CMK (cell line): ENCODE measurements around the gene PPP1R12A.

Experiments
- DNase-seq: peaks from one replicate; pipeline ENCODE4 v3.0.0-alpha.2; 2010; ENCODE audit warnings: low read depth

Gene PPP1R12A

GRCh38 chr12:79935624-79936345 lies 888 bp upstream of the PPP1R12A start:
- DNase-seq = no peak

DNA sequence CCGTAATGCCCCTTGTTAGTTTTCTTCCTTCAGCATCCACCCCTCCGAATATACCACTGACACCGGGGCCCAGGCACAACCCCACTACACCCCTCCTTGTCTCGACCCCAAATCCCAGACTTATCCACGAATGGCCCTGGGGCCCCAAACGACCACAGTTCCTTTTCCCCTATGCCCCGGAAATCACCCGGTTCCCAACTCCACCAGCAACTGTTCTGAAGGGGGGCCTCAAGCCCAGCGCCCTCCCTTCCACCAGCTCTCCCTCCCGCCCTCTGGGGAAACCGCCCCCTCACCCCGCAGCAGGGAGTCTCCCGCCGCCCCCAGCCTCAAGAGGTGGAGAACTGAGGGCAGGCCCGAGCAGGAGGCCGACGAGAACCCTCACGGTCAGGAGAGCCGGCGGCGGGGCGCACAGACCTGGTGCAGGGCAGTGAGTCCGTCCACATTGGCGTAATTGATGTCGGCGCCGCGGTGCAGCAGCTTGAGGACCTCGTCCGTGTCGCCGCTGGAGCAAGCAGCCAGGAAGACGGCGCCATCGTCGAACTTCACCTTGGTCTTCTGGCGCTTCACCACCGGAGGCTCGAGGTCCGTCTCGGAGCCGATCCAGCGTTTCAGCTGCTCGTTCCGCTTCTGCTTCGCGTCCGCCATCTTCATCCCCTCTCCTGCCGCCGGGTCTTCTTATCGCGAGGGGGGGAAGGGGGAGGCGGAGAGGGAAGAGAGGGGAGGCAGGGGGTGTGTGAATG lies 446 bp downstream of the PPP1R12A start:
- peak; percentile 15 for DNase-seq

GRCh38 chr12:79933532-79934264 lies 1.2 kb downstream of the PPP1R12A start:
- DNase-seq = no peak

DNA sequence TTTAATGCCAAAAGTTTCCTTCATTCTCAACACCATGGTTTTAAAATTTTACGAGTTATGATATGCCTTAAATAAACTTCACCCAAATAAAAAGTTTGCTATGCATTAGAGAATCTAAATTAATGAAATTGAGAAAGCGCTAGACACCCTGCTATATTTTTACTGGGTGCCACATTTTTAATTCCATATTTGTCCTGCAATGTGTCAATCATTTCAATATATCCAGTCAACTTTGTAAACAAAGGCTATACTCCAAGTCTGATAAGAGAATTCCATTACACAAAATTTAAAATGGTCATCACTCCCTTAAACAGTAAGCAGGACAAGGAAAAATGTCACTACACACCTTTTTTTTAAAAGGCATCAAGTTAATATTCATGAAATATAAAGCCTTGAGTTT lies 1.9 kb downstream of the PPP1R12A start:
- no peak for DNase-seq

GRCh38 chr12:79932357-79932756 lies 2.5 kb downstream of the PPP1R12A start:
- DNase-seq = no peak

GRCh38 chr12:79929065-79929464 lies 5.8 kb downstream of the PPP1R12A start:
- no peak for DNase-seq

- no peak for DNase-seq
Observed at GRCh38 chr12:79927772-79928474, 7.0 kb downstream of the PPP1R12A start.

GRCh38 chr12:79926951-79927350 lies 7.9 kb downstream of the PPP1R12A start:
- DNase-seq = no peak

DNA sequence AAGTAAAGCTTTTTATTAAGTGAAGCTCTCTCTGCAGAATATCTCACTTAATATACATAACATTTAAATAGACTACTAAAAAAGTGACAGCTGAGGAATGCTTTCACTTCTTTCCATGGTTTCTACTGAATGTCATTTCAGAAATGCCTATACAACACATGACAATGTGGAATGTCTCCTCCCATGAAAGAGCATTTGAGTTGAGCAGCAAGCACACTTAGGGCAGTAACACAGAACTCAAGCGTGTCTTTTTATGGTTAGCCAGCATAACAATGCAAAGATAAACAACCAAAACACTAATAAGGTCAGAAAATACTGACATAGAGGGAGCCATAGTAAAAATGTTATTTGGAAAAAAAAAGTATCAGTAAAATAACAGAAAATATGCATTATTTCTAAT lies 9.4 kb downstream of the PPP1R12A start:
- DNase-seq = no peak

DNA sequence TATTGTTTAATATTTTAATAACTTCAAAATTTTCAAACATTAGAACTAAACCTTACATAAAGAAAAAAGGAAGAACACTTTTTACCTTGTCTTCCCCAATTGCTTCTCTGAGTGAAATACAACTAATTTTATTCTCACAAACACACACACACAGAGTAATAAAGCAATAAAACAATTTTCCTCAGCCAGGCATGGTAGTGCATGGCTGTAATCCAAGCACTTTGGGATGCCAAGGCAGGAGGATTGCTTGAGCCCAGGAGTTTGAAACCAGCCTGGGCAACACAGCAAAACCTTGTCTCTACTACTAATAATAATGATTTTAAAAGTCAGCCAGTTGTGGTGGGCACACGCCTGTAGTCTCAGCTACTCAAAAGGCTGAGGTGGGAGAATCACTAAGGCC lies 13.1 kb downstream of the PPP1R12A start:
- no peak for DNase-seq

- no peak for DNase-seq
Observed at GRCh38 chr12:79920421-79921238, 14.3 kb downstream of the PPP1R12A start.

DNA sequence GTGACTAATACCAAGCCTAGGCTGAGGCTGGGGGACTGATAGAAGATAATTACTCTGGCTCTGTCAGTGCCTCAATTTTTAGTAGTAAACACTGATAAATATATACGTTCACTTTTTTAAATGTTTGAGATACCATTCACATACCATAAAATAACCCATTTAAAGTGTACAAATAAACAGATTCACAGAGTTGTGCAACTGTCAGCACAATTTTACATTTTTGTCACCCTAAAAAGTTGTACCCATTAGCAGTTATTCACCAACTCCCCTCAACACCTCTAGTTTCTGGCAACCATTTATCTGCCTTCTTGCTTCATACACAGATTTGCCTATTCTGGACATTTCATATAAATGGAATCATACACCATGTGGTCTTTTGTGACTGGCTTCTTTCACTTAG lies 15.1 kb downstream of the PPP1R12A start:
- no peak for DNase-seq

GRCh38 chr12:79916826-79917225 lies 18.1 kb downstream of the PPP1R12A start:
- no peak for DNase-seq

DNA sequence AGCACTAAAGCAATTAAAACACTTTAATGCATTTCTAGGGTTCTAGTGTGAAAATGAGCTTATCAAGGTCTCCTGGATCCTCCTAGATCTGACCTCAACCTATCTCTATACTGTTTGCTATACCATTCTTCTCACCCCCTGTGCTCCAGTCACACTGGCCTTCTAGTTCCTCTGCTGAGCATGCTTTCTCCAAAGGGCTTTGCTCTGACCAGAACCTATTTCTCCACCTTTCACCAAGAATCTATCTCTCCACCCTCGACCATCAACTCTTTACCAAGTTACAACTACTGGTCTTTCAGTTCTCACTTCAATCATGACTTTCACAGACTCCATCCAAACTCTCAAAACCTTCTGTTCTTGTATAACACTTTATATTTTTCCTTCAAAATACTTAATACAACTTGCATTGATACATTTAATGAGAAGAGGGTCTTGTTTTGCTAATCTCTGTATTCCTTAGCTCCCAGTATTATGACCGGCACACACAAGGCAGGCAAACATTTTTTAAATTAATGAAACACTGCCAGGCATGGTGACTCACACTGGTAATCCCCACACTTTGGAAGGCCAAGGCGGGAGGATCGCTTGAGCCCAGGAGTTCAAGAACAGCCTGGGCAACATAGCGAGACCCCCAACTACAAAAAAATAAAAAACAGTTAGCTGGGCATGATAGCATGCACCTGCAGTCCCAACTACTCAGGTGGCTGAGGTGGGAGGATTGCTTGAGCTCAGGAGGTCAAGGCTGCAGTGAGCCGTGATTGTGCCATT lies 22.8 kb downstream of the PPP1R12A start:
- DNase-seq = no peak

- DNase-seq = no peak
Observed at GRCh38 chr12:79908366-79908765, 26.5 kb downstream of the PPP1R12A start.

GRCh38 chr12:79901506-79901905 lies 33.4 kb downstream of the PPP1R12A start:
- no peak for DNase-seq

GRCh38 chr12:79900951-79901350 lies 33.9 kb downstream of the PPP1R12A start:
- no peak for DNase-seq

DNA sequence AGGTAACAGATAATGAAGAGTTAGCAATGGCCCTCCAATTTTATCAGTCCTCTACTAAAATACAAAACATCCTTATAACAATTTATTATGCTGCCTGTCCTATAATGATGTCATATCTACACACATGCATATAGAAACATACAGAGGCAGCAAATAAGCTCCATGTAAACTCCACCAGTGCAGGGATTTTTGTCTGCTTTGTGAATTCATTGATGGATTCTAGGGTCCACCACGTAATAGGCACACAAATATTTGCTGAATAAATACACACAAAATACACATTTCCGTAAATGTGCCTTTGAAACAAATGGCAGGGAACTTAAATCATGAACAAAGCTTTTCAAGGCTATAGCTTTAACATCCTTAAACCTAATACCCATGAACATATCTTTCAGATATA lies 34.7 kb downstream of the PPP1R12A start:
- DNase-seq = no peak

DNA sequence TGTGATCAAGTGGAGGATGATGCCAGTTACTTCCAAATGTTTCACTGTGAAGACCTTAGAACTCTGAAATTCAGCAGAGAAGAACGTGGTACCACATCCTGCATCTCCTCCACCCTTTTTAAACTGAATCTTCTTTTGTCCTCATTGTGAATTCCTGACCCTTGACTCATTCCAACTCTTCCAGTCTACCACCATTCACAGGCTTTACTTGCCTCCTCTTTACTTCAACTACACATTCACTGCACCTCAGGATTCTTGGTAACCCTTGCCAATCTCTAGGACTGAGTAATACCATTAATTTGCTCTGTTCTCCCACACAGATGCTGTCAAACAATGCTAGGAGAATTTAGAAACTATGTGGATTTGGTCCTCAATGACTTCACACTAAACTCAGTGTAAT lies 37.3 kb downstream of the PPP1R12A start:
- no peak for DNase-seq

GRCh38 chr12:79895804-79896203 lies 39.1 kb downstream of the PPP1R12A start:
- no peak for DNase-seq

DNA sequence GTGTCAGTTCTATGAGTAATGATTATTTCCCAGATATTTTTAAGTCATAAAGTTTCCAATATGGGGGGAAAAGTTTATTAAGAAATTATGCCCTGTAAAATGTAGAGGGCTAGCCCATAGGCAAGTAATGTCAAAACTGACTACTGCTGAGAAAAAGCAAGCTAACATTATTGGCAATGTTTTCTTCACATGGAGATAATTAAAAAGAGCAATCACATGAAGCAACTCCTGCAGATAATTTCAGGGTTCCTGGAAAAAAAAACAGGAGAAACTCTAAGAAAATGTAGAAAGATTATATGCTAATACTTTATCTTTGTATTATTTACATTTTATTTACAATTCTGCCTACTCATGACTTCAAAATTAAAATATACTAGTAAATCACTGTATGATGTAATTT lies 39.8 kb downstream of the PPP1R12A start:
- DNase-seq = no peak
